H1 (cell line): ENCODE measurements around the gene HRH3. TPM values are rescaled to one million over a fixed set of nuclear protein-coding genes. Genes with fewer than 3 reads are reported as not detected.

Experiments
- ASH2L ChIP-seq: fragments of 200-600, 300-600 bp; sonication (generic); IDR thresholded peaks from one replicate; pipeline ENCODE4 v1.7.1; 2017; ENCODE audit warnings: low read length
- BRCA1 ChIP-seq: IDR thresholded peaks from 2 replicates; pipeline ENCODE4 v1.6.1; 2012; ENCODE audit warnings: low read depth, low read length, improper control_type of control experiment
- CHD2 ChIP-seq: IDR thresholded peaks from 2 replicates; pipeline ENCODE4 v1.6.1; 2012; ENCODE audit warnings: low read length, improper control_type of control experiment
- EGR1 ChIP-seq: IDR thresholded peaks from 2 replicates; pipeline ENCODE4 v1.6.1; 2011; ENCODE audit warnings: low read depth, low read length, borderline replicate concordance
- EP300 ChIP-seq, 2 experiments: IDR thresholded peaks; 1 replicate in 1 of 2; 2 replicates in 1 of 2; pipeline ENCODE4 v1.6.1; 2011 to 2012; ENCODE audit warnings: low read depth in 2 of 2, low read length in 2 of 2, mild to moderate bottlenecking in 2 of 2, borderline replicate concordance in 1 of 2, inconsistent platforms in 1 of 2, moderate library complexity in 1 of 2
- KDM1A ChIP-seq: fragments of 200-600, 300-600 bp; sonication (generic); IDR thresholded peaks from 2 replicates; pipeline ENCODE4 v1.7.1; 2016; ENCODE audit warnings: mild to moderate bottlenecking, low read length, borderline replicate concordance
- POLR2A ChIP-seq, 2 experiments: IDR thresholded peaks; 1 replicate in 1 of 2; 2 replicates in 1 of 2; pipeline ENCODE4 v1.6.1; 2011; ENCODE audit warnings: low read depth in 2 of 2, low read length in 2 of 2, mild to moderate bottlenecking in 2 of 2; ENCODE audit errors: control extremely low read depth in 1 of 2
- SIN3A ChIP-seq, 2 experiments: IDR thresholded peaks in 1 of 2; conservative IDR thresholded peaks in 1 of 2; 2 replicates each; pipeline ENCODE4 v1.6.1; 2011 to 2012; ENCODE audit warnings: low read length in 2 of 2, improper control_type of control experiment in 1 of 2, low read depth in 1 of 2, mild to moderate bottlenecking in 1 of 2
- TAF1 ChIP-seq: IDR thresholded peaks from 2 replicates; pipeline ENCODE4 v1.6.1; 2011; ENCODE audit warnings: mild to moderate bottlenecking, low read depth, low read length
- TCF12 ChIP-seq: IDR thresholded peaks from 2 replicates; pipeline ENCODE4 v1.6.1; 2011; ENCODE audit warnings: low read depth, mild to moderate bottlenecking, low read length
- polyA plus RNA-seq, 7 experiments: library from polyadenylated mRNA; depleted of rRNA in 3 of 7; stranded (reverse) in 5 of 7; unstranded in 2 of 7; fragments of >200 nt in 5 of 7; fragments of 200-250 nt in 2 of 7; gene quantifications; 1 replicate in 5 of 7; 2 replicates in 1 of 7; 4 replicates in 1 of 7; pipeline versions ENCODE4 v1.2.1 to v1.2.3, GENCODE V29; 2011 to 2013; ENCODE audit warnings: missing spikeins in 2 of 7, mixed read lengths in 2 of 7
- total RNA-seq: library from RNA; stranded (reverse); fragmentation: NEBNext Ultra II Directional; extraction: Animal tissue kit (Norgen Biotek cat#: 25700); gene quantifications from 2 replicates; pipeline ENCODE4 v1.2.1, GENCODE V29; 2021

Gene HRH3
- total and polyA plus RNA-seq, 2 of the 8 experiments (the other 6 are each of a cell fraction or from before 2014, with no cell fraction given) = 2.0 to 4.5 TPM

DNA sequence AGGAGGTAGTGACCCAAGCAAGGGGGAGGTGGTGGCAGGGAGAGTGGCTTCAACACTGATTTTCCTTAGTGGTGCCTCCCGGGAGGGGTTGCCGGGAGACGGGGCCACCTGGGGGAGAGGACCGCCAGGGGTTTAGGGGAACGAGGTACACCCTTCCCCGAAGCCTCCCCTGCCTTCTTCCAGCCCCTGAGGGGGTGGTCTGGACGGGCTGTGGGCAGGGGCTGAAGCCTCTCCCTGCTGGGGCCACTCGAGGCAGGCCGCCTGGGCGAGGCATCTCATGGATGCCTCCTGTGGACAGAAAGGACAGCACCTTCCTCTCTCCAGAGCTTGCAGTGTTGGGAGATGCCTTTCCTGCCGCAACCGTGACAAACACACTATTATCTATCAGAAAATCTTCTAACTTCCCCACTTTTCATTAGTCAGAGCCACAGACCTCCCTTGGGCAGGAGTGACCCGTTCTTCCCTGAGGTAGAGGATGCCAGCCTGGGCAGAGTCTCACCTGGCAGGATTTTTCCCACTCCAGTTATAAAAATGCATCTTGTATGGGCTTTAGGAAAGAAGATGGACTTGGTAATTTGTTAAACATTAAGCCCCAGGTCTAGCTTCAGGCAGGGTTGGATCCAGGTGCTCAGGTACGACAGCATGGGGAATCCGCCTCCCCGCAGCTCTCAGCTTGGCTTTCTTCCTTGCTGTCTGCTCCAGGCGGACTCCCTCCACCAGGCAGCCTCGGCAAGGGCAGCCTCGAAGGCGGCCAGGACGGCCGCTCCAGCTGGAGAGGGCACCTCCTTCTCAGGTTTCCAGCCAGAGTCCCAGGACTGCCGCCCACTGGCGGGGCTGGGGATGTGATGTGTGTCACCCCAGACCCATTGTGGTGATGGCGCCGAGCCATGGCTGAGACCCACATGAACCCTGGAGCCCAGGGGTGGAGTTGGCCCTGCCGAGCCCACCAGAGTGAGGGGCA is 11.0 kb downstream of the HRH3 start (continued):
- TF ChIP-seq EGR1 (no peak), SIN3A (conservative IDR thresholded peaks at IDR 0.05 in 1 of 2, IDR thresholded peaks at IDR 0.05 in 1 of 2; ENCODE audit: low read depth in 1 of 2, low read length in 2 of 2) (peak in 1 of 2 experiments; percentile 69; a peak in 1 of 4 replicates), TAF1 (no peak), POLR2A (IDR thresholded peaks at IDR 0.05; ENCODE audit: control extremely low read depth in 1 of 2, low read depth in 2 of 2, low read length in 2 of 2) (no peak), CHD2 (no peak), KDM1A (no peak), ASH2L (no peak), BRCA1 (no peak), TCF12 (no peak), EP300 (IDR thresholded peaks at IDR 0.05; ENCODE audit: borderline replicate concordance in 1 of 2, low read depth in 2 of 2, low read length in 2 of 2) (no peak)
